ENCODE data around the gene MITF.
"Not testable (repeated sequence)": the region's sequence is repeated elsewhere in the genome, so short reads cannot be mapped to it uniquely, and the experiment has no call there.

The MITF gene

GRCh38 chr3:69914395-69914794 lies 175.1 kb downstream of the MITF start:
- DNase-seq (ENCODE audit: low read depth) = no peak

DNA sequence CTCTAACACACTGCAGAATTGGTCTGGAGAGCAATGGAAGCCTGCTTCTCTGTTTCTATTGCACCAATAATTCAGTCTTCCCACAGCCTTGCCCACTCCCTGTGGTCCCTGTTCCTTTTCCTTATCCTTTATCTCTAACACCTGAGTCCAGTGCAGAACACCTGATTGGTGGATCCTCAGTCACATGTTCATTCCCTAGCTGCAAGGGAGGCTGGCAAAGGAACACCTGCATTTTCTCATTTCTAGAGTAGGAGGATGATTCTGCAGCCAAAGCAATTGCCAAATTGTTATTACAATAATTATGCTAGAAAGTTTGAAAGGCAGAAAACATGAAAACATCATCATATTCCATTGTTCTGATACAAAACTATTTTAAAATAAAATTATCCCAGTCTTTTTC lies 176.5 kb downstream of the MITF start:
- no peak for DNase-seq (ENCODE audit: low read depth)

DNA sequence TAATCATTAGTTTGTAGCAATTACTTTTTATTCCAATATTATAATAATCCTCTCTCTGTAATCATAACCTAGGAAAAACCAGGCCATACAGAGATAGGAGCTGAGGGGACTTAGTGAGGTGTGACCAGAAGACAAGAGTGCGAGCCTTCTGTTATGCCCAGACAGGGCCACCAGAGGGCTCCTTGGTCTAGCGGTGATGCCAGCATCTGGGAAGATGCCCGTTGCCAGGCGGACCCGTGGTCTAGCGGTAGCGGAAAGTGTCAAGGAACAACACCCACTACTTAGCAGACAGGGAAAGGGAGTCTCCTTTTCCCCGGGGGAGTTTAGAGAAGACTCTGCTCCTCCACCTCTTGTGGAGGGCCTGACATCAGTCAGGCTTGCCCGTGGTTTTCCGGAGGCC lies 180.7 kb downstream of the MITF start:
- DNase-seq (ENCODE audit: low read depth) = not testable (repeated sequence)

DNA sequence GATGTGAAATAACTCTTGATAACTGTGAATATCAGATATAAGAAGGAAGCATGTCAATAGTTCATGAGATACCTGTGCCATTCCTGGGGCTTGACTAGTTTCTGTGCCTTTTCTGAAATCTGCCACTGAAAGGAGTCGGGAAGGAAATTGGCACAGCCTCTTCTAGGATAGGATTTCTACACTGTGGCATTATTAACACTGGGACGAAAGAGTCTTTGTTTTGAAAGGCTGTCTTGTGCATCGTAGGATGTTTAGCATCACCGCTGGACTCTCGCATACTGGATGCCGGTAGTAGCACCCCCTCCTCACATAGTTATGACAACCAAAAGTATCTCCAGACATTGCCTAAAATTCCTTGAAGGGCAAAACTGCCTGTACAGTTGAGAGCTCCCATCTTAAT lies 182.4 kb downstream of the MITF start:
- no peak for DNase-seq (ENCODE audit: low read depth)

DNA sequence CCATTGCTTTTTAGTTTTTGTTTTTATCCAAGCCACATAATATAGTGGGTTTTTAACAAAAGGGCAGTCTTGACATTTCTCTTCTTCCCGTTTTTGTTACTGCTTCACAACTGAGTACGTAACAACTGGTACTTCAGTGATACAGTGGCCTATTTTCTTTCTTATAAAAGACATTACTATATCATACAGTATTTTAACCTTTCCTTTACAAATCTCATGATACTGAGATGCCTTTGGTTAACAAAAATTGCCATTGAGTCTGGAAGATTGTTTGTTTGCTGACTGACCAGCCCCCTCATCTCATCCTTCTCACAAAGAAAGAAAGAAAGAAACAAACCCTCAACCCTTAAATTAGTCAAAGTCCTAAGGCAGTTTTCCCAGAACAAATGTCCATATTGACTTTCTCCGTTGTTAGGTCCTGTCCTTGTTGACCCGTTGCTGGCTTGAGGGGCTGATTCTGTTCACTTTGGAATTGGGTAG lies 183.3 kb downstream of the MITF start:
- no peak for DNase-seq (ENCODE audit: low read depth)

GRCh38 chr3:69925506-69925905 lies 186.2 kb downstream of the MITF start:
- no peak for DNase-seq (ENCODE audit: low read depth)

DNA sequence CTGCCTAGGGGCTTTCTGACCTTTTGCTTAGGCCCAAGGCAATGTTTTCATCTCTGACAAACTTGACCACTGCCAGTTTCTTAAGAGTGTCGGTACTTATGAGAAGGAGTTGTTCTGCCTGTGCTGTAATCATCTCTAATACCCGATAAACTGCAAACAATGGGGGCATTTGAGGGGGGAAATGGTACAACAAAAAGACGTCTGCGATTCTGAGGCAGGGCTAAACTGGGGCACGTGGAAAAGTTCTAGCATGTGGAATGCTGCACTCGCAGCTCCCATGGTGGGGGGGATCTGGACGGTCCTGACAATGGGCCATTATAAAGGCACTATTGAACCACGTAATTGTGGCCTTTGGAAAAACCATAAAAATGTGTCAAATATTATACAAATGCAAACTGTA lies 187.1 kb downstream of the MITF start:
- DNase-seq (ENCODE audit: low read depth) = no peak

DNA sequence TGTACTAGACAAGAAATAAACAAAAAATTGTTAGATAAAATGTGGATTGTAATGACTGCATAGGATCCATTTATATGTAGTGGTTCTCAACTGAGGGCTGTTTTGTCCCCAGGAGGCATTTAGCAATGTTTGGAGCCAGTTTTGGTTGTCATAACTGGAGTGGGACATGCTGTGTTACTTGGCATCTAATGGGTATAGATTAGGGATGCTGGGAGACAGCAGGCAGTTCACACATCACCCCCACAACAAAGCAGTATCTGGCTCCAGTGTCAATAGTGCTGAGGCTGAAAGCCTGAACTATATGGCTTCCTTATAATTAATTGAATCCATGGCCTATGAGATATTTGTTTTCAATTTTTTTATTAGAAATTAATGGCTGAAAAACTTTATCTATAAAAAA lies 188.3 kb downstream of the MITF start:
- DNase-seq (ENCODE audit: low read depth) = no peak

DNA sequence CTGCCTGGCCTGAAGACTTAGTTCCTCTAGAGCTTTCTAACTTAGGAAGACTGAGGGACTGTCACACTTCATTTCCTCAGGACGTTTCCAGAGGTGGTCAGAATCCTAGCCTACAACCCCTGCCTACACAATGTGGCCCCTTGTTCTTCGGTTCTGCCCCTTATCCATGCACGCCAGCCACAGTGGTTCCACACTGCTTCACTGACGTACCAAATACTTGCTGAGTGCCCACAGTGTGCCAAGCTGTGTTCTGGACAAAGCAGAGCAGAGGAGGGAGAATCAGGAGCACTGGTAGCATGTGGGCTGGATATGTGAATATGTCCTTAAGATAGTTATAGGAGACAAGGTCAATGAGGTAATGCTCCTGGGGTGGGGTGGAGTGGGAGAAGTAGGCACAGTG lies 189.8 kb downstream of the MITF start:
- no peak for DNase-seq (ENCODE audit: low read depth)

GRCh38 chr3:69930564-69930963 lies 191.3 kb downstream of the MITF start:
- DNase-seq (ENCODE audit: low read depth) = no peak

DNA sequence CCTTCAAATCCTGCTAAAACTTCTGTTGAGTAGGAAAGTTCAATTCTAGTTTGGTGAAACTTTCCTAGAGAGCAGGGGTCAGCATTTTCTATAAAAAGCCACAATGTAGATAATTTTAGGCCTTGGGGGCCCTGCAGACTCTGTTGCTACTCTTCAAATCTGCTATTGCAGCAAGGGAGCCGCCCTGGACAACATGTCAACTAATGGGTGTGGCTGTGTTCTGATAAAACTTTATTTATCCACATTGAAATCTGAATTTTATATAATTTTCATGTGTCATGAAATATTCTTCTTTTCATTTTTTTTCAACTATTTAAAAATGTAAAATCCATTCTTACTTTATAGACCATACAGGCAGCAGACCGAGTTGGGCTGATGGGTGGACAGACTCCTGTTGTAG lies 192.8 kb downstream of the MITF start:
- DNase-seq (ENCODE audit: low read depth) = no peak

DNA sequence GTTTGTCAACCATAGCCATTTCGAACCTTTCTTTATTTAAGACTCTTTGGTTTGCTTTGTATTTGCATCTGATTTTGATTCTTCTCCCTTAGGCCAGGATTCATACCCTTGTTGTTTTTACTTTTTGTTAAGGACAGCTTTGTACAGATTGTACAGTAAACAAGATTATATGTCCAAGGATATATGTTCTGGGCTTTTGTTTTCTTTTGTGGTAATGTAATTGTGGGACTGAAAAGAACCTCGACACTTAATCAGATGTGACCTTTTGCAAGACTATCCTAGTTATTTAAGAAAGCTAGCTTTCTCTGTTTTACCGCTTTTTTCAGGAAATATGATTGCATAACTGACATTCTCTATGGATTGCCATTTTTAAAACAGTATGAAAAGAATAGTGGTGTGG lies 193.2 kb downstream of the MITF start:
- no peak for DNase-seq (ENCODE audit: low read depth)

DNA sequence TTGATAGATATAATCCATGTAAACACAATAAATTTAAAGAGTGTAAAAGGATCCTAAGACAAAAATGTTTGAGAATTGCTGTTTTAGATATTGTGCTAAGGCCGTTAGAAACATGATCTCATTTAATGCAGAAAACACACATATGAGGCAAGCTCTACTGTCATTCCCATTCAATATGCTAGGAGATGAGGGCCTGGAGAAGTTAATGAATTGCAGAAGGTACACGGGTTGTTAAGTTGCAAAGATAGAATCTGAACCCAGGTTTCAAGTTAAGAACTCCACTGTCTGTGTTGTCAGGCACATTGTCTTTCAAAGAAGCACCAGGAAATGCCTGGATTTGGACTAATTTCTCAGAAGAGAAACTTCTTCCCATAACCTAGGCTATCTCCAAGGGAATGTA lies 195.1 kb downstream of the MITF start:
- DNase-seq (ENCODE audit: low read depth) = no peak

DNA sequence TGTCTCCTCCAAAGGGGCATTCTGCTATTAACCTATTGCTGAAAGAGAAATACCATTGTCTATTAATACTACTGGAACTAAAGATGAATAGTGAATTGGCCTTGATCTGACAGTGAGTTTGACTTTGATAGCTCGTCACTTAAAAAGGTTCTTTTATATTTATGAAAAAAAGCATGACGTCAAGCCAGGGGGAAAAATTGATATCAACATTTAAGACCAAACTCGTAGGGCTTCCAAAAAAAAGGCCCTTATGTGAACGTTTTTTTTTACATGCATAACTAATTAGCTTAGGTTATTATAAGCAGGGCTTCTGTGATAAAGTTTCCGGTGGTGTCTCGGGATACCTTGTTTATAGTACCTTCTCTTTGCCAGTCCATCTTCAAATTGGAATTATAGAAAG lies 197.0 kb downstream of the MITF start:
- no peak for DNase-seq (ENCODE audit: low read depth)

- DNase-seq (ENCODE audit: low read depth) = no peak
Observed at GRCh38 chr3:69938061-69938460, 198.8 kb downstream of the MITF start.

DNA sequence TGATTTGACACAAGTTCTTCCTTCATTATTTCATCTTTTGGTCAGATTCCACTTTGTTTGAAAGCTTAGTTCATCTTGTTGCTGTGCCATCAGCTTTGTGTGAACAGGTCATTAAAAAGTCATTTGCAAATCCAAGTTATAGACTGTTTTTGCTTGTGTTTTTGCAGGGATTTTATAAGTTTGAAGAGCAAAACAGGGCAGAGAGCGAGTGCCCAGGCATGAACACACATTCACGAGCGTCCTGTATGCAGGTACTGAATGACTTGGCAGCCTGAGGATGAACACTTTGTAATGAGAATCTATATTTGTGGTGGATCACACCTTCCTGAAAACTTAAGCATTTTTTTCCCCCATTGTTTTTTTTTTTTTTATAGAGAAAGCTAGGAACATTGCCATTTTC lies 199.7 kb downstream of the MITF start:
- no peak for DNase-seq (ENCODE audit: low read depth)

DNA sequence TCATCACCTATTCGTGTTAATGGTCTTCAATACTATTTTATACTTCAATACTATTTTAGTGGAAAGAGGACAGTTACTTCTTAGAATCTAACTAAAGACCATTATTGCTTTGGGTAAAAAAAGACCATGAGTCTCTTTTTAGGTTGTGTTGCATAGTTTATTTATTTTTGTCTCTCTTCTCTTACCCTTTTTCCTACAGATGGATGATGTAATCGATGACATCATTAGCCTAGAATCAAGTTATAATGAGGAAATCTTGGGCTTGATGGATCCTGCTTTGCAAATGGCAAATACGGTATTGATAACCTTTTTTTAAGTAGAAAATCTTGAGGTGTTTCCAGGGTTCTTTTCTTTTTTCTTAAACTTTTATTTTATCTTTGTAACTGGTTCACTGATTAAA lies 201.8 kb downstream of the MITF start:
- DNase-seq (ENCODE audit: low read depth) = no peak

GRCh38 chr3:69941439-69942176 lies 202.3 kb downstream of the MITF start:
- no peak for DNase-seq (ENCODE audit: low read depth)

GRCh38 chr3:69944931-69945493 lies 205.7 kb downstream of the MITF start:
- no peak for DNase-seq (ENCODE audit: low read depth)

GRCh38 chr3:69948246-69948862 lies 209.1 kb downstream of the MITF start:
- no peak for DNase-seq (ENCODE audit: low read depth)

DNA sequence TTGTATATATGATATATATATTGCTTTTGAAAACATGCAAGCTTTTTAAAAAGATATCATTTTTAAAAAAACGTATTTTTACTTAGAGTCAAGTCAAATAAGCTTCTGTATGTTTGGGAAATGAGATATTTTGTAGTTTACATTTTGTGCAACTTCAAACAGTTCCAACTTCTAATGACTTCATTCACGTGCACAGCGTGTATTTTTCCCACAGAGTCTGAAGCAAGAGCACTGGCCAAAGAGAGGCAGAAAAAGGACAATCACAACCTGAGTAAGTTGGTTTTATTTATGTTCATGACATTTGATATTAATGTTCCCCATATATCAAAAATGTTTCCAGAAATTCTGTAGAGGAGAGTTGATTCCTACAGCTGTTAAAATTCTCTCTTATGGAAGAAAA lies 212.4 kb downstream of the MITF start:
- no peak for DNase-seq (ENCODE audit: low read depth)

- DNase-seq (ENCODE audit: low read depth) = no peak
Observed at GRCh38 chr3:69959581-69959980, 220.3 kb downstream of the MITF start.

DNA sequence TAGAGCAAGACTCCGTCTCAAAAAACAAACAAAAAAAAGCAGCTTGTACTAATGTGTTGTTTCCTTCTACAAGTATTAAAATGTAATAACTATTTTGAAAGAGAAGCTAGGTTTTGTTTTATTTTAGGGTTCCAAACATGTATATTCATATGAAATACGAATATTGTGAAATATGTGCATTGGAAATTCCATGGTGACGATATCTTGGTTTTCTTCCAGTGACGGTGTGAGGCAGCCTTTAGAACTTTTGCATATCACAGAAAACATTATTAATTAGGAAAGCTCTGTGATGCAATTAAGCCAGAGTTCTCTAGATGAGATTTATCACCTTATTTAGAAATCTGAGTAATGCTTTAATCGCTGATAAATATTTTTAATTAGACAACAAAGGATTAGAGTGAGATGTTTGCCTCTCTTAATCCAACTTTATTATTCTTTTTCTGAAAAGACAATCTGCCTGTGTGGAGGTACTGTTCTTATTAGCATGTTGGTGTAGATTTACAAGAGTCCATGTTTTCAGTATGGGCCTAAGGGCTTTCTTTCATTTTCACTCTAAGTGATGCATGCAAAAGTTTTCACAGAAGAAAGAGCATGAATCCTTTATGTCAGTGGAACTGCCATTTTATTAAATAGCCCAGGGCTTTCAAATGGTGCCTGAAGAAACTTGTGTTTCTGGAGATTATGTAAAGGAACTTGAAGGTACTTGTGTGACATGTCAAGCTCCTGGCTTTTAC lies 222.6 kb downstream of the MITF start:
- no peak for DNase-seq (ENCODE audit: low read depth)

All from CMK (cell line).